ENCODE results near the gene NDOR1.

Gene NDOR1

DNA sequence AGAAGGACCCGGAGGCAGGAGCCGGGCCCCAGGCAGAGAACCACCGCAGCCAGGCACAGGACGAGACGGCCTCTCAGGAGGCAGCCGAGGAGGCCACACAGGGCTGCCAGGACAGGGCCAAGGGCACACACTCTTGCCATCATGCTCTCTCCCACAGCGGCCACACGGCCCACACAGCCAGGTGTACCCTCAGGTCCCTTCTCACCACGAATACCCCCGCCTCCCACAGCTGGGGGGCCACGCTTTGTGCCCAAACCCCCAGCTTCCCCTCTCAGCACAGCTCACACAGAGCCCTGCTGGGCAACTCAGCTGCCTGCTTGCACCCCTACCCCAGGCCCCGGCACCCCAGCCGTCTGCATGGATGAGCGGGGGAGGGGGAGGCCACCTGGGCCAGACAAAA lies 11.7 kb upstream of the NDOR1 start:
- no peak overlapping the region for H3K9ac ChIP-seq (ENCODE audit: low read depth, low read length)
- H3K36me3 ChIP-seq (ENCODE audit: insufficient read depth, low read length), result peaks cover 6% of the 10 kb centered on the region; the same call in 1 of the 2 replicates
- no peaks in the 10 kb centered on the region for H3K9me3 ChIP-seq (ENCODE audit: insufficient read depth, low read depth, low read length)
- no peaks in the 10 kb centered on the region for H3K27me3 ChIP-seq (ENCODE audit: insufficient read depth, low read length)
- no peak overlapping the region for H3K27ac ChIP-seq (ENCODE audit: low read depth, low read length)
- no peak overlapping the region for H3K4me3 ChIP-seq (ENCODE audit: low read length)
- 91% methylated on average over 14 of the region's 14 CpGs for WGBS
- peaks cover 8% of the 10 kb centered on the region; the same call in 1 of the 2 replicates for H3K4me1 ChIP-seq (ENCODE audit: insufficient read depth, low read length)

DNA sequence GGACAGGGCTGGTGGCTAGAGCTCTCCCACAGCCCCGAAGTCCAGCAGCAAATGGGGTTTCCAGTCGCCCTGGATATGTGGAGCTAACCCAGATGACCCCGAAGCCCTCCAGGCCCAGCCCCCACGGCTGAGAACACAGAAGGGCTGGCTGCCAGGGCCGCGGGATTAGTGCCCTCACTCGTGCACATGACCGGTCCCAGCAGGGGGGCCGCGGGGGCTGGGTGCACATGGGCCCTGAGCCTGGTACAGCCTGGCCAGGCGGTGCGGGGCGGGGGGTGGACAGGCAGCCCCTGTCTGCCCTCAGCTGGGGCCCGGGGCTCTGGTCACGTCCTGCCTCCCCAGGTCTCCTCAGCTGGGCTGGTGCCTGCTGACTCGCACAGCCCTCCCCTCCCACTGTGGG lies 11.1 kb upstream of the NDOR1 start:
- Histone ChIP-seq H3K4me1 (ENCODE audit: insufficient read depth, low read length) (peaks cover 8% of the 10 kb centered on the region; the same call in 1 of the 2 replicates), H3K4me3 (ENCODE audit: low read length) (no peak overlapping the region), H3K27ac (ENCODE audit: low read depth, low read length) (no peak overlapping the region), H3K9me3 (ENCODE audit: insufficient read depth, low read depth, low read length) (no peaks in the 10 kb centered on the region), H3K36me3 (ENCODE audit: insufficient read depth, low read length) (peaks cover 6% of the 10 kb centered on the region; the same call in 1 of the 2 replicates), H3K27me3 (ENCODE audit: insufficient read depth, low read length) (no peaks in the 10 kb centered on the region), H3K9ac (ENCODE audit: low read depth, low read length) (no peak overlapping the region)
- 86% methylated on average over 16 of the region's 16 CpGs for WGBS

DNA sequence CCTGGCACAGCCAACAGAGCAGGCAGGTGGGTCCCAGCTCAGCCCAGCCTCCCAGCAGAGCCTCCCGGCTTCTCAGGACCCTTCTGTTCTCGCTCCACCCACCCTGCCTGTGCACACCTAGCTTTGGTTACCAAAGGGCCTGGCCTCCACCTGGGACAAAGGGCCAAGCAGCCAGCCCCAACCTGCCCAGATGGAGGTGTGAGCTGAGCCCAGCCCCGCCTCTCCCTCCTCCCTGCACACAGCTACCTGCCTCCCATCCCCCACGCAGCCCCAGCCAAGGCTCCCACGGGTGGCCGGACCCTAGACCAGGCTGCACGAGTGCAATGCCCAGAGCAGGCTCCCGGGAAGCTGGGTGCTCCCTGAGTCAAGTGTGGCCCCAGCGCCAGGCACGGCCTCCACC lies 10.6 kb upstream of the NDOR1 start:
- Histone ChIP-seq H3K4me1 (ENCODE audit: insufficient read depth, low read length) (peaks cover 5% of the 10 kb centered on the region; the same call in 1 of the 2 replicates), H3K4me3 (ENCODE audit: low read length) (no peak overlapping the region), H3K27ac (ENCODE audit: low read depth, low read length) (no peak overlapping the region), H3K9ac (ENCODE audit: low read depth, low read length) (no peak overlapping the region), H3K27me3 (ENCODE audit: insufficient read depth, low read length) (no peaks in the 10 kb centered on the region), H3K9me3 (ENCODE audit: insufficient read depth, low read depth, low read length) (no peaks in the 10 kb centered on the region), H3K36me3 (ENCODE audit: insufficient read depth, low read length) (peaks cover 4% of the 10 kb centered on the region; the same call in 1 of the 2 replicates)
- 86% methylated on average over 10 of the region's 10 CpGs for WGBS

DNA sequence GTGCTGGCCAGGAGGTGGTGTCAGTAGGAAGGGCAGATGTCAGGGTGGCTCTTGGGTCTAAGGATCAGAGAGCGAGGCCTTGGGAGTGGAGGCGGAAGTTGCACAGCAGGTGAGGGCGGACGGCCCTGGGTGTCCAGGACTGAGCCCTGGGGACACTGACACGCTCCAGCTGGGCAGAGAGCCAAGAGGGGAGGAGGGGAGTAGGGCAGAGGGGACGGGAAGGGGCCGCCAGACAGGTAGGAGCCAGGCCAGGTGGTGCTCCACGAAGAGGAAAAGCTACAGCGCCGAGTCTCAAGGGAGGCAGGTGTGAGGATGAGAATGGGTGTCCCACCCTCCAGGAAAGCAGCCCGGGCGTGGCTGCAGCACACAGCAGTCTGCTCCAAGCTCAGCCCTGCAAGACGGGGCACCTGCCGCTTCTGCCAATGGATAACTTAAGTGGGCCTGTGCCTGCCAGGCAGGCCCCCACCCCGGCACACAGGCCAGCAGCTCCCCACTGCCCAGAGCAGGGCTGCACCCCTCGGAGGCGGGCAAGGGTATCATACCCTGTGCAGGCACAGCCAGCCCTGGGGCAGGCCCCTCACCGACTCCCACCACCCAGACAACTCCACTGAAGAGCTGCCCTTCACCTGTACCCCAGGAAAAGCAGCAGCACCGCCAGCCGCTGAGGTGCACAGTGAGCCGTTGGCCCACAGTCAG lies 9.8 kb upstream of the NDOR1 start:
- H3K27me3 ChIP-seq (ENCODE audit: insufficient read depth, low read length), result no peaks in the 10 kb centered on the region
- 94% methylated on average over 21 of the region's 21 CpGs for WGBS
- no peak overlapping the region for H3K27ac ChIP-seq (ENCODE audit: low read depth, low read length)
- H3K36me3 ChIP-seq (ENCODE audit: insufficient read depth, low read length), result no peaks in the 10 kb centered on the region
- H3K9me3 ChIP-seq (ENCODE audit: insufficient read depth, low read depth, low read length), result no peaks in the 10 kb centered on the region
- no peak overlapping the region for H3K9ac ChIP-seq (ENCODE audit: low read depth, low read length)
- H3K4me1 ChIP-seq (ENCODE audit: insufficient read depth, low read length), result peaks cover 5% of the 10 kb centered on the region; the same call in 1 of the 2 replicates
- no peak overlapping the region for H3K4me3 ChIP-seq (ENCODE audit: low read length)

DNA sequence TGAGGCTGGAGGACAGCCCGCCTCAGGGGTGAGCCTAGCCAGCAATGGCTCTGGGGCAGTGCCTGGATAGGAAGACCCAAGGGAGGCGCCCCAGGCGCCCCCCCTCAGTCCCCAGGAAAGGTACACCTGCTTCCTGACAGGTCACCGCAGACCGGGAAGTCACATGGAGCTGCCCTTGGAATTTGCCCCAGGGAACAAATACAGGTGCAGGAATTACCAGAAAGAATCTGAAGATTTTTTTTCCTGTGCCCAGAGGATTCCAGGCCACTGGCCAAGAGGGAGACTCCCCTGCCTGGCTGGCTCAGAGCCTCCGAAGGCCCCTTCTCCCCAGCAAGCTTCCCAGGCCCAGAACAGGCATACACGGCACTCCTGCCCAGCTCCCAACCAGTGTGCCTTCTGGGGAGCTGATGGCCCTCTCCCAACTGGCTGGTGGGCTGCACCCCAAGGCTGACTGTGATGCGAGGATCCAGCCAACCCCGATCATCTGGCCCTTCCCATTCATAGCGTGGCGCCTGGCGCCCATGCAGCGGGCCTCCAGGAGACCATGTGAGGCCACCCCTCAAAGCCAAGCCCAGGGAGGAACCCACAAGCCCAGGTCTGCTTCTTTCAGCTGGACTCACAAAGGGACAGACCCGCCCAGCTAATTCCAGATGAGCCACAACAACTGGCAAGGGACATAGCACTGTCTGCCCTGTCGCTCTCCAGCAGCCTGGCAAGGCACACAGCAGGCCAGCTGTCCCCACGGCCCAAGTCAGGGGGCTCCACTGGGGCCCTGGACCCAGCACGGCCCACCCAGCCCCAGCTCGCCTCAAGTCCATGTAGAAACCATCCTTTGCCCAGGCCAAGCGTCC lies 7.2 kb upstream of the NDOR1 start:
- H3K9me3 ChIP-seq (ENCODE audit: insufficient read depth, low read depth, low read length), result no peaks in the 10 kb centered on the region
- H3K27me3 ChIP-seq (ENCODE audit: insufficient read depth, low read length), result no peaks in the 10 kb centered on the region
- 0 out of 2 replicates have a peak overlapping the region, but pooled peaks have one; percentile 19 for H3K9ac ChIP-seq (ENCODE audit: low read depth, low read length)
- WGBS, result 91% methylated on average over 19 of the region's 19 CpGs
- no peak overlapping the region for H3K27ac ChIP-seq (ENCODE audit: low read depth, low read length)
- peaks cover 5% of the 10 kb centered on the region; the same call in 1 of the 2 replicates for H3K4me1 ChIP-seq (ENCODE audit: insufficient read depth, low read length)
- peak overlapping the region; percentile 47; the same call in 1 of the 2 replicates for H3K4me3 ChIP-seq (ENCODE audit: low read length)
- H3K36me3 ChIP-seq (ENCODE audit: insufficient read depth, low read length), result no peaks in the 10 kb centered on the region

DNA sequence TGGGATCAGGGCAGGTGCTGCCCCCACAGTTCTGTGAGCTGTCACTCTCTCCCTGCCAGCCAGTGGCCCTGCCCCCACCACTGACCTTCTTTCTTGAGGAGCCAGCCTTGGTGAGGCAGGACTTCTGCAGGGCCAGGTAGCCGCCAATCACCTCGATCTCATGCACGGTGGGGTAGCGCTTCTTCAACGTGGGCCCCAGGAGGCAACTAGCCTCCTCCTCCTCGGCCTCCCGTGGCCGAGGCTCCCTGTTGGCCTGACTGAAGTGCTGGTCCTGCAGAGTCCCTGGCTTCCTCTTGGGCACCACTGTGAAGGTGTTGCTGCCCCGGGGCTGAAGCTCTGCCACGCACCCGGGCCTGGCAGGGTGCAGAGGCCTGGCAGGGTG lies 6.6 kb upstream of the NDOR1 start:
- H3K36me3 ChIP-seq (ENCODE audit: insufficient read depth, low read length), result no peaks in the 10 kb centered on the region
- WGBS, result 77% methylated on average over 11 of the region's 11 CpGs
- H3K9me3 ChIP-seq (ENCODE audit: insufficient read depth, low read depth, low read length), result no peaks in the 10 kb centered on the region
- H3K4me3 ChIP-seq (ENCODE audit: low read length), result peak overlapping the region; percentile 47
- H3K4me1 ChIP-seq (ENCODE audit: insufficient read depth, low read length), result peaks cover 5% of the 10 kb centered on the region; the same call in 1 of the 2 replicates
- H3K27ac ChIP-seq (ENCODE audit: low read depth, low read length), result no peak overlapping the region
- H3K27me3 ChIP-seq (ENCODE audit: insufficient read depth, low read length), result no peaks in the 10 kb centered on the region
- H3K9ac ChIP-seq (ENCODE audit: low read depth, low read length), result no peak overlapping the region

DNA sequence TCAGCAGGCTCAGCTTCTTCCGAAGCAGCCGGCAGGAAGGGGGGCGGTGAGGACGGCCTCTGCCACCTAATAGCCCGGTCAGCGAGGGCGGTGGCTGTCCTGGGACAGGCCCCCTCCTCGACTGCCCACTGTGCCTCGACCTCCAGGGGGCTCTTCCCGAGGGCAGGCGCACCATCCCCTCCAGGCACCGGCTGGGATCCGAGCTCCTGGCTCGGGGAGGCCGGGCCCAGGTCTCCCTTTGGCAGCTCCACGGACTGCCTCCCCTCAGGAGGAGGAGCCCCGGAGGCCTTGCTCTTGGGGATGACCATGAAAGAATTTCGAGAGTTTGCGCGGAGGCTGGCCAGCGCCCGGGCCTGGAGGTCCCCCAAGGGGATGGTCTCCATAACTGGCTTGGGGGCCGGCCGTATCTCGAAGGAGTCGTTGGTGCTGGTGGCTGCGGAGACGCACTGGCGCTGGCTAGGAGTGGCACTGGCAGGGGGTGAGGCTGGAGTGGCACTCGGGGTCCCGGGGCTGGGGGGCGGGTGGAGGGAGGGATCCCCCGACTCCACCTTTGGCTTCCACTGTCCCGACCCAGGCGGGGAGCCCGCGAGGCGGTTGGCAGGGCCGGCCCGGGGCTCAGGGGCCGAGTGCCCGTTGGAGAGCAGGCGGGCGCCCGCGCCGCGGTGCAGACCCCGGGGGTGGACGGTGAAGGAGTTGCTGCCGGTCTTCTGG lies 5.9 kb upstream of the NDOR1 start:
- Histone ChIP-seq H3K27me3 (ENCODE audit: insufficient read depth, low read length) (no peaks in the 10 kb centered on the region), H3K4me3 (ENCODE audit: low read length) (peak overlapping the region; percentile 47), H3K36me3 (ENCODE audit: insufficient read depth, low read length) (no peaks in the 10 kb centered on the region), H3K9ac (ENCODE audit: low read depth, low read length) (0 out of 2 replicates have a peak overlapping the region, but pooled peaks have one; percentile 20), H3K4me1 (ENCODE audit: insufficient read depth, low read length) (peaks cover 8% of the 10 kb centered on the region; the same call in 1 of the 2 replicates), H3K27ac (ENCODE audit: low read depth, low read length) (no peak overlapping the region), H3K9me3 (ENCODE audit: insufficient read depth, low read depth, low read length) (no peaks in the 10 kb centered on the region)
- WGBS, result 17% methylated on average over 51 of the region's 51 CpGs

DNA sequence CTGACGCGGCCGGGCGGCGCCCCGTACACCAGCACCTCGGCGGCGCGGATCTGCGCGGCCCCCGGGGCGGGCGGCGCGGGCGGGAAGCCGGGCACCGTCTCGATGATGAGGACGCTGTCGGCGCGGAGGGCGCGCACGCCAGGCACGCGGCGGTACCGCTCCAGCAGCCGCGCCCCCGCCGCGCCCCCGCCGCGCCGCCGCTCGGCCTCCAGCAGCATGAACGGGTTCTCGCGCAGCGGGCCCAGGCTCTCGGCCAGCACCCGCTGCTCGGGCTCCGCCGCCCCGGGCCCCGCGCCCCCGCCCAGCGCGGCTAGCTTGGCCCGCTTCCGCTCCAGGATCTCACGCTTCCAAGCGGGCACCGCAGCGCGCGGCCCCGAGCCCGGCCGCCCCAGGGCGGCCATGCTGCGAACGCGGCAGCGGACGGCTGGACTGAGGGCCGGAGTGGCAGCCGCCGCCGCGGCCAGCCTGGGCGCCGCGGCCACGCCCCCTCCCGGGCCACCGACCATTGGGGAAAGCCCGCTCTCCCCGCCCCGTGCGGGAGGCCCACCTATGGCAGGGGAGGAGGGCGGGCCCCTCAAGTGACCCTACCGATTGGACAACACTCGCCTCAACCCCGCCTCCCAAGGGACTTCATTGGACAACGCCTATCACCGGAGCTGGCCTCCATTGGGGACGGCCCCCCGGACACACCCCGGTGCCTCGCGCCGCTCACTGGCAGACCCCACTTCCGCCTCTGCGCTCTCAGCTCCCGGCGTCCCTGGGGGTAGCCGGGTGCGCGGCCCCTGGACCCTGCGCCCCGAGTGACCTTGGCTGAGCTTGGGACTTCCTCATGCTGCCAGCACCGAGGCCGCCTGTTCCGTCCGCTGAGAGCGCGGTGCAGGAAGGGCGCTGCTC lies 4.9 kb upstream of the NDOR1 start, which contains the start of gene TPRN:
Gene TPRN (minus strand): TSS at position 431 of the 894 bp plus-strand sequence. CDS start 30 bp downstream, at position 401.
- Histone ChIP-seq H3K9me3 (ENCODE audit: insufficient read depth, low read depth, low read length) (no peaks in the 10 kb centered on the region), H3K27me3 (ENCODE audit: insufficient read depth, low read length) (no peaks in the 10 kb centered on the region), H3K4me3 (ENCODE audit: low read length) (peak within 1 kb of the TSS; percentile 69), H3K4me1 (ENCODE audit: insufficient read depth, low read length) (peaks cover 6% of the 10 kb centered on the region; the same call in 1 of the 2 replicates), H3K9ac (ENCODE audit: low read depth, low read length) (peak within 1 kb of the TSS; percentile 75), H3K27ac (ENCODE audit: low read depth, low read length) (peak within 1 kb of the TSS; percentile 69), H3K36me3 (ENCODE audit: insufficient read depth, low read length) (no peaks in the 10 kb centered on the region)
- under 1% methylated on average over 118 of the region's 118 CpGs for WGBS

DNA sequence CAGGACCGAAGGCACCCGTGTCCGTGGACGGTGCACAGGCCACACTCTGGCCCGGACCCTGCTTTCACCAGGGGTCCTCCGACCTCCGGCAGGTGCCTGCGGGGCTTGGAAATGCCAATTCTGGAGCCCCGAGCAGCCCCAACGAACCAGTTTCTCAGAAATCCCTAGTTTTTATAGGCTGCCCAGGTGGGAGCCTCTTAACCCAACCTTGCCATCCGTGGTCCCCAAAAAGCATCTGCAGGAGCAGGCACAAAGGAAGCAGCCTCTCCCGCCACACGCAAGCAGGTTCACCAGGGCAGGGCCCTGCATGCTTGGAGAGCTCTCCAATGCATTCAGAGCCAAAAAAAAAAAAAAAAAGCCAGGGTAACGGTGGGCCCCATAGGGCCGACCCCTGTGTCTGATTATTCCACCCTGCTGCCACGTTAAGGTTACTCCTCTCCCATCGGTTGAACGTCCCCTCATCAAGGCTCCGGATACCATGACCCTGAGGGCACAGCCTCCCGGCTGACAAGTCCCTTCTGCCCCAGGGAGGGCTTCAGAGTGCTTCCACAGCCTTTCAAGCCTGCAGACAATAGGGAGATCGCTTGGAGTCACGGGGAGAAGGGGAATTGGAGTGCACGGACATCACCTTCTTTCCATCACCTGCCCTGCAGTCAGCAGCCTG lies 4.2 kb upstream of the NDOR1 start:
- peaks cover 7% of the 10 kb centered on the region; the same call in 1 of the 2 replicates for H3K4me1 ChIP-seq (ENCODE audit: insufficient read depth, low read length)
- H3K27me3 ChIP-seq (ENCODE audit: insufficient read depth, low read length), result no peaks in the 10 kb centered on the region
- H3K9me3 ChIP-seq (ENCODE audit: insufficient read depth, low read depth, low read length), result no peaks in the 10 kb centered on the region
- WGBS, result 16% methylated on average over 23 of the region's 23 CpGs
- no peaks in the 10 kb centered on the region for H3K36me3 ChIP-seq (ENCODE audit: insufficient read depth, low read length)
- H3K27ac ChIP-seq (ENCODE audit: low read depth, low read length), result peak overlapping the region; percentile 69
- peak overlapping the region; percentile 69 for H3K4me3 ChIP-seq (ENCODE audit: low read length)
- H3K9ac ChIP-seq (ENCODE audit: low read depth, low read length), result peak overlapping the region; percentile 75

Data from HUES64 (cell line).